Hepatocyte (in vitro differentiated cells): ENCODE results near the gene ADAMTSL3.

ENCODE experiments used
- EZH2 ChIP-seq: fragments of 200-600 bp; sonication (generic); IDR thresholded peaks from 2 replicates; pipeline ENCODE4 v1.6.1; 2016; ENCODE audit warnings: antibody characterized with exemption, mild to moderate bottlenecking, borderline replicate concordance
- EZH2phosphoT487 ChIP-seq: fragments of 200-600 bp; sonication (generic); IDR thresholded peaks from one replicate; pipeline ENCODE4 v1.6.1; 2018; ENCODE audit warnings: antibody characterized with exemption, mild to moderate bottlenecking, low read depth, moderate library complexity; ENCODE audit not compliant: unreplicated experiment, severe bottlenecking
- TF ChIP-seq, protein P1 (sequence below): fragments of 200-600 bp; sonication (generic); IDR thresholded peaks from 2 replicates; pipeline ENCODE4 v1.5.1; 2016; ENCODE audit warnings: antibody characterized with exemption, mild to moderate bottlenecking; ENCODE audit not compliant: poor library complexity

DNA sequence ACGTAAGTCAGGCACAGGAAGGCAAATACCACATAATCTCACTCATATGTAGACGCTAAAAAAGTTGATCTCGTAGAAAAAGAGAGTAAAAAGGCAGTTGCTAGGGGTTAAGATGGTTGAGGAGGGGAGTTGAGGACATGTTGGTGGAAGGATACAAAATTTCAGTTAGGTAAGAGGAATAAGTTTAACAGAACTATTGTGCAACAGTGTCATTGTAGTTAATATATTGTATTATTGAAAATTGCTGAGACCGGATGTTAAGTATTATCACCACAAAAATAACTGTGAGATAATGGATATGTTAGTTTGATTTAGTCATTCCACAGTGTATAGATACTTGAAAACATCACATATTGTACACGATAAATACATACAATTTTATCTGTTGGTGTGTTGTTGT, 139.1 kb downstream of the ADAMTSL3 start:
- TF ChIP-seq, protein P1, sequence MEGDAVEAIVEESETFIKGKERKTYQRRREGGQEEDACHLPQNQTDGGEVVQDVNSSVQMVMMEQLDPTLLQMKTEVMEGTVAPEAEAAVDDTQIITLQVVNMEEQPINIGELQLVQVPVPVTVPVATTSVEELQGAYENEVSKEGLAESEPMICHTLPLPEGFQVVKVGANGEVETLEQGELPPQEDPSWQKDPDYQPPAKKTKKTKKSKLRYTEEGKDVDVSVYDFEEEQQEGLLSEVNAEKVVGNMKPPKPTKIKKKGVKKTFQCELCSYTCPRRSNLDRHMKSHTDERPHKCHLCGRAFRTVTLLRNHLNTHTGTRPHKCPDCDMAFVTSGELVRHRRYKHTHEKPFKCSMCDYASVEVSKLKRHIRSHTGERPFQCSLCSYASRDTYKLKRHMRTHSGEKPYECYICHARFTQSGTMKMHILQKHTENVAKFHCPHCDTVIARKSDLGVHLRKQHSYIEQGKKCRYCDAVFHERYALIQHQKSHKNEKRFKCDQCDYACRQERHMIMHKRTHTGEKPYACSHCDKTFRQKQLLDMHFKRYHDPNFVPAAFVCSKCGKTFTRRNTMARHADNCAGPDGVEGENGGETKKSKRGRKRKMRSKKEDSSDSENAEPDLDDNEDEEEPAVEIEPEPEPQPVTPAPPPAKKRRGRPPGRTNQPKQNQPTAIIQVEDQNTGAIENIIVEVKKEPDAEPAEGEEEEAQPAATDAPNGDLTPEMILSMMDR, result no peak
- TF ChIP-seq EZH2phosphoT487 (no peak), EZH2 (no peak)
